ENCODE results near the gene SAP25.
"Not testable (repeated sequence)": the region's sequence is repeated elsewhere in the genome, so short reads cannot be mapped to it uniquely, and the experiment has no call there.

Gene SAP25

DNA sequence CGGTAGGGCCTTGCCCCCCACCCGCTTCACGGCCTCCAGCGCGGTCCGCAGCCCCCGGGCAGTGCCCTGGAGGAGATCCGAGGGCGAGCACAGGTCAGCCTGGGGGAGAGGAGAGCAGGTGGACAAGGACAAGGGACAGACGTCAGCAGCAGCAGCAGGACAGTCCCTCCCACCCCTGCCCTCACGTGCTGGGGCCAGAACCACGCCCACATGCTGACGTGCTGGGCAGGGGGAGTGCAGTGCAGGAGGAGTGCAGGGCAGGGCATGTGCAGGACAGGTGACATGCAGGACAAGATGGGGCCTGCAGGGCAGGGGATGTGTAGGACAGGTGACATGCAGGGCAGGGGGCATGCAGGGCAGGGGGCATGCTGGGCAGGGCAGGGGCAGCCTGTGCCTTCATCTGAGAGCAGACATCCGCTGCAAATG, 1.5 kb upstream of the SAP25 start:
- no peak for DNase-seq

DNA sequence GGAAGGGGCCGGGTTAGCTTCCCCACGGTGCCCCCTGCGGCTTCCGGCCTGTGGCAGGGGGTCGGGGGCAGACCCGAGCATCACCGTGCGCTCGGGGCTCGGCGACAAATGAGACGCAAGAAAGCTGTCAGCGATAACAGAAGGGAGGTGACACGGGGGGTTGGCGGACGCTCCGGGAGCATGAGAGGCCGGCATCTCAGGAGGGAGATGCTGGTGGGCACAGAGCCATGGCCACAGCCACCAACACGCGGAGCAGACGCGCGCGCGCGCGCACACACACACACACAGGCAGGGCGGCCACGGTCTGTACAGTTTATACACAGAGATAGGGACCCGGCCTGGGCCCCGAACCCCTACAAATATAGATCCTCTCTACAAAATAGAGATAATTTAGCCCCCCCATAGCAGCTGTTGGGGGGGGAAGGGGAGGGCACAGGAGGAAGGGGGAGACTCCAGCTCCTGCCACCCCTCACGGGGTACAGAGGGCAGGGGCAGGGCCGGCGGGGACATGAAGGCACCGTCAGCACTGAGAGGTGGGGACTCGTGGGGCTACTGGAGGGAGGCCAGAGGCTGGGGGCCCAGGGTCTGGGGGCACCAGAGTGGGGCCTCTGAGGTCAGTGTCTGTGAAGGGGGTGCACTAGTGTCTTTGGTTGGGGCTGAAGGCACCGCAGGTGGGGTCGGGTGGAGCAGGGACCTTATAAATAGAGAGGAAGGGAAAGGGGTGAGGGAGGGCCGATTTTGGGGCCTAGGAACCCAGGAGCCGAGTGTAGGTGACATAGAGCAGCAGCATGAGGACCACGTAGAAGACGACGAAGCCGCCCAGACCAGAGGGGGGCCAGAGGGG, 884 bp upstream of the SAP25 start:
- DNase-seq, result no peak

DNA sequence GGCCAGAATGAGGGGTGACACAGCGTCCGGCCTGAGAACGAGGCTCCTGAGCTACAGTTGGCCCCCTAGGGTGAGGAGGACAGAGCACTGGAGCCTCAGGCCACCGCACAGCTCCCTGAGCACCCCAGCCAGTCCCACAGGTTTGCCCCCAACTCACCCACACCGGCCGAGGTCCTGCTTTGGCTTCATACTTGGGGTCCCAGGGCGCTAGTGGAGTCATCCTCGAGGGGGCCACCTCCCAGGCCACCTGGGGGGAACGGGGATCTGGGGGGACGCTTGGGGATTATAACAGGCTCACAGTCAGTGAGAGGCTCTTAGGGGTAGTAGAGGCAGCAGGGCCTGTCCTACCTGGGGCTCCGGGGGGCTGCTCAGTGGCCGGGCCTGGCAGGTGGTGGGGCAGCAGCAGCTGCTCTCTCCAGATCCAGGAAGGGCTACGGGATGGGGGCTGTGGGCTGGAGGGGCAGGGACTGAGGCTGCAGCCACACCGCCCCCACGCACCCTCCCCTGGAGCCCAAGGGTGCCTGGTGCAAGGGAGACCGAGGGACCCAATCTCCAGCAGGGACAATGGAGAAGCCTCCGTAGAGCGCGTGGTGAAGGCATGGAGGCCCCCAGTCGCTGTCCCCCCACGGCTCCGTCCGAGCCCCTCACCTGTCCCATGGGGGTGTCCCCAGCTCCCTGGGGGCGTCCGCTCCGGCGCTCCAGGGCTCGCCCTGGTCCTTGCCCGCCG, 588 bp downstream of the SAP25 start:
- no peak for DNase-seq

DNA sequence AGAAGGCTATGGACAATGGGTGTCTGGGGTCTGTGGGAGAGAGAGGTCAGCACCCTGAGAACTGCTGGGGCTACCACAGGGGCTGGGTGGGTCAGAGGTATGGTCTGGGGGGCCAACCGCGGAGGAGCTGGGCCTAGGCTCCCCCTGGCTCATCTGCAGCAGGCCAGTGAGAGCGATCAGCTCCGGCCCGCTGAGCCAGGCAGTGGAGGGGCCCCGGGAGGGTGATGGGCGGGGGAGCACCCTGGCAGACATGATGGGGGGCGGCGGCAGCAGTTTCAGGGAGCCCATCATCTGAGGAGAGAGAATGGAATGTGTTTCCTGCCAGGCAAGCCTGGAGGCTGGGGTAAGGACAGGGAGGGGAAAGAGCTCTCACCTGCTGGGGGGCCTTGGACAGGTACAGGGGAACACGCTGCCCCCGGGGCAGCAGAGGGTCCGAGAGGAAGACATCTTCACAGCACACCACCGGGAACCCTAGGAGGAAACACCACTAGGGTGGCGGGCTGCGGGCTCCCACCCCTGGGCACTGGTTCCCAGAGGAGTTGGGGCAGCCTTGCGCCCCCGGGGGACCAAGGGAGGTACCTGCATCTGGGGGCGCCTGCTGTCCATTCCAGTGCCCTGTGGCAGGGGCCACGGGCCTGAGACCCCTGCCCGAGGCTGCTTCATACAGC, 1.3 kb downstream of the SAP25 start:
- DNase-seq, result no peak

DNA sequence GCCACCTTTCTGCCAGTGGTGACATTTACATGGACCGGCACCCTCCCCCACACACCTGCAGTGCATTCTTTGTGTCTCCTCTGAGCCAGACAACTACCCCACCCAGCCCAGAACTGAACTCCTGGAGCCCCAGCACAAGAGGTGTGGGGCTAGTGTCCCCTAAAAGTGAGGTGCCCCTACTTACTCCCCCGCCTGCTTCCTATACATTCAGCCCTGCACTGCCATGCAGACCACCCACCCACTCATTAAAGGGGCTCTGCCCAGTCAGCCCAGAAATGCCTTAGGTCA, 1.9 kb downstream of the SAP25 start:
- no peak for DNase-seq

DNA sequence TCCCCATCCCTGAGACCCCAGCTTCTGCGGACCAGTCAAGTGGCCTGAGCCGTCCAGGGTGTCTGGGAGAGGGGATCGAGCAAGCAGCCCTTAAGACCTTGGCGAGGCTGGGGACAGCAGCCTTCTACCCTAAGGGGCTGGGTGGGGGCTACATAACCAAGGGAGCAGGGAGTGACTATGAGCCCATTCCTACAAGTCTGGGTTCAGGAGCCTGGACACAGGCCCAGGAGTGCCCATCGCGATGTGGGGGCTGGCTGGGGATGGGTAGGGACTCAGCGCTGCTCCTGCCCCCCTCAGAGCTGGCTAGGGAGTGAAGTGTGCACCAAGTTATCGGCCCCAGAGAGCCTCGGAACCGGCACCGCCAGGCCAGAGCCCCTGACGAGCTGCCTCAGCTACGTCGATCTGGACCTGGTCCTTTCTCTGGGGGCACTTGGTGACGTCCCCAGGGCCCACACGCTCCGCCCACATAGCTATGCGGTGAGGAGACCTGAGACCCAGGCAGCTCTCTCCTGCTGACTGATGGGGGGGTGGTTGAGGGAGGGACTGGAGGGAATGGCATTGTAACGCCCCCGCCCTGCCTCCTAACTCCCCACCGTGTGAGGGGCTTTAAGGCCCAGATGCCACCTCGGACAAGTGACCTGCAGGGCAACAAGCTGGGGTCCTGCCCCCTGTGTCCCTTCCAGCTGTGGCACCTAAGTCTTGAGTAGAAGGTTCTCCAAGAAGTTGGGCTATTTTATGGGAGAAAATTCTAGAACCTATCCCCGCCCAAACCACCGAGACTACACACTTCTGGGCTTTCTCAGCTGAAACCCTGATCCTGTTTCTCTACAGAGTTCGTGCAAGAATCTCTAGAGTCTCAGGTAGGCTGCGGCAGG, 2.5 kb downstream of the SAP25 start:
- DNase-seq, result no peak

DNA sequence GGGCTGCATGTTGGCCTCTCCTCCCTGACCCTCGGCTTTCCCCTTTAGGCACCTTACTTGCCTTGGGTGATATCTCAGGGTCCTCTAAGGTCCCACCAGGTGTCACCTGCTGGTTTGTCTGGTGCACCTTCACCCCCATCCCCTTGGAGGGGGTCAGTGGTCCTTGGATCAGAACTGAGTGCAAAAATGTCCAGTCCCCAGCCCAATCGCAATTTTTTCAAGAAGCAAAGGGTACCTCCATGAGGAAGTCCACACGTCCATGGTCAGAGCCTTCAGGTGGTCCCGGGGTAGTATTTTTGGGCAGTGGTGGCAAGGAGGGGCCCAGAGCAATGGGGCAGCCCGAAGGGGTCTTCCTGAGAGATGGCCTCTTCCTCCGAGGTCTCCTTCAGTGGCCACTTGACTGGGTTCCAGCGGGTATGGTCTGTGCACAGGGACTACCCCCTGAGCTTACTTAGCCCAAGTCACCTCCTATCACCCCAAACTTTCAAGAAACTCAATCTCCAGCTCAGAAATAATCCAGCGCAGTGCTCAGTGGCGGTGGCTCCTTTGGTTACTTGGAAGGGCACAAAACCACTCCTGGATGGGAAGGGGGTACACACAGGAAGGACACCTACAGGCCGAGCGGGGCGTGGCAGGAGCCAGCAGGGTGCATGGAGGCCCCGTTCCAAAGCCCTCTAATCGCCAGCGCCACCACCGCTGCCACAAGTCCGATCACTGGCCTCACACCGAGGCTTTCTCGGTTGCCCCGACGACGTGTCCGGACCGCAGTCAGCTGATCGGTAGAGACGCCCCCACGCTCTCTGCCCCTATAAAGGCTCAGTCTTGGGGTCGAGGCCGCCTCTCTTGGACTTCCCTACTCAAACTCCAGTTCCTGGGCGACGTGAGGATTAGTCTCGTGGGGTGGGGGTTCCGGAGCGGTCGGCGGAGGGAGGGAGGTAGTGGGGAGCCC, 4.5 kb downstream of the SAP25 start:
- peak; percentile 29 for DNase-seq

DNA sequence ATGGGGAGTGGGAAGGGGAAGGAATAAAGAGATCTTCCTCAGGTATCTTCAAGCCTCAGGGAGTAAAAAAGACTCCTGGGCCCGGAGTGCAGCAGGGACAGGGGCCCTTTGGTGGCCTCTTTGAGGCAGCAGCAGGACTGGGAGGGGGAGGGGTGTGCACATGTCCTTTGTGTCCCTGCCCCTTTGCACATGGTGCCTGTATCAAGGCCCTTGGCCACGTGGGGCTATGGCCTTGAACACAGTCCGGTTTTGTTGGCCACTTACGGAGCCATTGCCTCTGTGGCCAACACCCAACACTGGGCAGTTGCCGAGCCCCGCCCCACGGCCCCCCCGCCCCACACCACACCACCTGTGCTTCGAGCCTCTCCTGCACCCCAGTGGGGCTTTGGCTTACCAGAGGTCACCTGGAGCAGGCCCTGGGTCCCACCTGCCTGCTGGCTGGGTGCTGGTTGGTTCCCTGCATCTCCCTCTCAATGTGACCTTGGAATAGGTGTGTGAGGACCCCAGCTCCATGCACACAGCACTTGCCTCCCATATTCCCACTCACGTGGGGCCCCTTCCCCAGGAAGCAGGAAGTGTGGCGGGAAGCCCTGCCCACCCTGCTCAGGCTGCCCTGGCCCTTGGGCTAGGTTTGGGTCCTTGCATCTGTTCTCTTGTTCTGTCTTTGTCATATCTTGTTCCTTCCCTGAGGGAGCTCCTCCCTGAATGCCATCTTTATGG, 5.4 kb downstream of the SAP25 start:
- DNase-seq, result no peak

DNA sequence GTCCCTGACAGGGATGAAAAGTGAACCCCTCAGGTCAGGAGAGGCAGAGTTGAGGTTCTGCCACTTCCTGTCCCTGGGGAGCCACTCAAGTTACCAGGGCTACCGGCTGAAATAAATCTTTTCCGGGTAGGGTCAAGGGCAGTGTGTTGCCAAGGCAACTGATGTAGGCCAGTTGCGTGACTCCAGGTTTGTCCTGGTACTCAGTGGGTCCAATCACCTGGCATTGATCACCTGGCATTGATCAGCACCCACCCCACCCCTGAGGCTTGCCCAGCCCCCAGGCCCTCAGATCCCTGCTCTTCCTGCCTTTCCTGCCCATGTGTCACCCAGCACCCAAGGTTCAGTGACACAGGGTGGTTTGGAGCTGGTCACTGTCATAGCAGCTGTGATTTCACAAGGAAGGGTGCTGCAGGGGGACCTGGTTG, 5.9 kb downstream of the SAP25 start:
- no peak for DNase-seq

DNA sequence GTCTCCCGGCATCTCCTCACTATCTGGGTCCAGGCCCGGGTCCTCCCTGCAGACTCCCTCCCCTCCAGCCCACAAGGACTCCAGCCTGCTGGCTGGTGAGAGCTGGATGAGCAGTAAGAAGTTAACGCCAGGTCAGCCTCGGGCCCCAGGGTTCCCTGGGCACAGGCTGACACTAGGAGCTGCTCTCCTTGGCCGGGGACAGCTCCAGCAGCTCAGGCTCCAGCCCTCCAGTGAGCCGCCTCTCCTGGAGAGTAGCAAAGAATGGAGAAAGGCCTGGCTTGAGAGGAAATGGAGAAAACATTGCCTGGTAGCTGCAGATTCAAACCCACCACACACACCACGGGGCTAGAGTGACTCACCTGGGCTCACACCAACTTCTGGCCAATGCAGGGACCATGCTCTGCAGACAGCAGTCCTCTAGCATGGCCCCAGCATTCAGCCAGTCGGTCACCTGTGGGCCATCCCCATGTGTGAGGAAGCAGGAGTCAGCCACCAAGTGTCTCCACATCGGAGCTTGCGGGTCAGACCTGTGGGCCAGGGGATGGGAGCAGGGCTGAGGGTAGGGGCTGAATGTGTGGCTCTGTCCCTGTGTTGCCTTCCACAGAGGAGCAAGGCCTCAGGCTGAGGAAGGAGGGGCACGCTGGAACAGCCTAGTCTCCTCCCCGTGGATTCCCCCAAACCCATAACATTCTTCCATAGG, 6.5 kb downstream of the SAP25 start:
- no peak for DNase-seq

DNA sequence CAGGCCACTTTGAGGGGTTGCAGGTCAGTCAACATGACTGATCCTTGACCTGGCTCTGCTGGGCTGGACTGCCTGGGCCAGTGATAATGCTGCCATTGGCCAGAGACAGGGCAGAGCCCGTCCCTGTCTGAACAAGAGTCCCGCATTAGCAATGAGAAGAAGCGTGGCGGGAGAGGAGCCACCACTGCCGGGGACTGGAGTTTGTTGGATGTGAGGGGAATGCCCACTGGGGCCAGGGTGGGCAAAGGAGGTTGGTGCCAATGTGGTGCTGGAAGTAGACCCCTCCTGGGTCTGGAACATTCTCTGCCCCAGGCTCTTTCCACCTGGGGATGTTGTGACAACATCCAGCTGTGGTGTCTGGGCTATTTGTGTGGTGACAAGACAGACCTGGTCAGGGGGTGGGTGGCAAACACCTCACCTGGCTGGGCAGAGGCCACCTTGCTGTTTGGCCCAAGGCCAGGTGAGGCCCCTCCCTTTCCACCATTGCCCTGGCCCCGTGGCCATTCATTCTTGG, 7.6 kb downstream of the SAP25 start:
- no peak for DNase-seq

DNA sequence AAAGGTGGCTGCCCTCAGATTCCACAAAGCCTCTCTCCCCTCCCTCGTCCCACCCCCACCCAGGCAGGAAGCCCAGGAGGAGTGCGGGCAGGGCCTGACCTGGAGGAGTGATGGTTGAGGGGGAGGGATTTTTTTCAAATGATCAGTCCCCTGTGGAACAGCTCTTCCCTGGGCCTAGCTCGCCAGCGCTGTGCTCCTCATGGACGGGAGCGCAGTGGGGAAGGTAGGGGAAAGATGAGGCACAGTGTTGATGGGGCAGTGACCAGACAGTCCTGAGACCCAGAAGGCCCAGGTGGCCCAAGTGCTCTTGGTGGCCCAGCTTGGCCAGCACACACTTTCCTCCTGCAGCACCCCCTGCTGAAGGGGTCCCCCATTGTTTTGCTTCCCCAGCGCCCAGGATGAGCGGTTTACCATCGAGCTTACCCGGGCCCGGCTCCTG, 8.5 kb downstream of the SAP25 start:
- DNase-seq, result no peak

DNA sequence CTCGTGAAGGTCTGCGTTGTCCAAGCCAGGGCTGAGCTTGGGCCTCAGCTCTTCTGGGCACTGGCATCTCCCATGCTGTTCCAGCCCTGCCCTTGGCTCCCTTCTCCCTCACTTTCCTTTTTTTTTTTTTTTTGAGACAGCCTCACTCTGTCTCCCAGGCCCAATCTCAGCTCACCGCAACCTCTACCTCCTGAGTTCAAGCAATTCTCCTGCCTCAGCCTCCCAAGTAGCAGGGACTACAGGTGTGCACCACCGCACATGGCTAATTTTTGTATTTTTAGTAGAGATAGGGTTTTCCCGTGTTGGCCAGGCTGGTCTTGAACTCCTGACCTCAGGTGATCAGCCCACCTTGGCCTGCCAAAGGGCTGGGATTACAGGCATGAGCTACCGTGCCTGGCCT, 9.3 kb downstream of the SAP25 start:
- not testable (repeated sequence) for DNase-seq

DNA sequence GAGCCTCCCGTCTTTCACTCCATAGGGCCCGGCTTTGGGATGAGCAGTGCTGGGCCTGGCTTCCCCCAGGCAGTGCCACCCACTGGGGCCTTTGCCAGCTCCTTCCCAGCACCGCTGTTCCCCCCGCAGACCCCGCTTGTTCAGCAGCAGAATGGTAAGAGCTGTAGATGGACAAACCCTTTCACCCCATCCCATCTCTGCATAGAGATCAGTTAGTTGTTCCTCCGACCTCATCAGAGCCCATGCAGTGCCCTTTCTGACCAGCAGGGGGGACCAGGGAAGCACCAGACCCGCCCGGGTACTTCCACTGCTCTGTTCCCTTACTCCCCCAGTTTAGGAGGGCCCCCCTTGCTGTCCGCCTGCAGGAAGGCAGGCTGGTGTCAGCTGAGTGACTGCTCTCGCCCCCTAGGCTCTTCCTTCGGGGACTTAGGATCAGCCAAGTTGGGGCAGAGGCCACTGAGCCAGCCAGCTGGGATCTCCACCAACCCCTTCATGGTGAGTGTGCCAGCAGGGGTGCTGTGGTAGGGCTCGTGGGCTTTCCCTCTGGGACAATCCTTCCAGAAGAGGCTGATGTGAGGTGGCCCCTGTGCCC, 9.8 kb downstream of the SAP25 start:
- peak; percentile 55 for DNase-seq

DNA sequence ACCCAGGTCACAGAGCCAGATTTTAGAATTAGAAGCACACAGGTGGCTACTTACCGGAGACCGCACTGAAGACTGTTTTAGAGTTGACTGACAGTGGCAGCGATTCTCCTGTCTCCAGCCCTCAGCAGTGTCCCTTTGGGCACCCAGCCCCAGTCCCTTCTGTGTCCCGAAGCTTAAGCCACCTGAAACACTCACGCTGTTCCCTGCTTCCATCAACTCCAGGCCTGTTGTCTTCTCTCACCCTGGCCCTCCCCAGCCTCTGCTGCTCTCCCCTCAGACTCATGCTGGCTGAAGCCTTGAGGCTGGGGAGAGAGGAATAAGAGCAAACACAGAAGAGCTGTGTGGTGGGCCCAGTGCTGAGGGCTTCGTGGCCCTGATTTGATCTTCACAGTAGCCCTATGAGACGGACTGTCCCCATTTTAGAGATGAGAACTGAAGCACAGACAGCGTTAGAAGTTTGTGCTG, 10.6 kb downstream of the SAP25 start:
- no peak for DNase-seq

DNA sequence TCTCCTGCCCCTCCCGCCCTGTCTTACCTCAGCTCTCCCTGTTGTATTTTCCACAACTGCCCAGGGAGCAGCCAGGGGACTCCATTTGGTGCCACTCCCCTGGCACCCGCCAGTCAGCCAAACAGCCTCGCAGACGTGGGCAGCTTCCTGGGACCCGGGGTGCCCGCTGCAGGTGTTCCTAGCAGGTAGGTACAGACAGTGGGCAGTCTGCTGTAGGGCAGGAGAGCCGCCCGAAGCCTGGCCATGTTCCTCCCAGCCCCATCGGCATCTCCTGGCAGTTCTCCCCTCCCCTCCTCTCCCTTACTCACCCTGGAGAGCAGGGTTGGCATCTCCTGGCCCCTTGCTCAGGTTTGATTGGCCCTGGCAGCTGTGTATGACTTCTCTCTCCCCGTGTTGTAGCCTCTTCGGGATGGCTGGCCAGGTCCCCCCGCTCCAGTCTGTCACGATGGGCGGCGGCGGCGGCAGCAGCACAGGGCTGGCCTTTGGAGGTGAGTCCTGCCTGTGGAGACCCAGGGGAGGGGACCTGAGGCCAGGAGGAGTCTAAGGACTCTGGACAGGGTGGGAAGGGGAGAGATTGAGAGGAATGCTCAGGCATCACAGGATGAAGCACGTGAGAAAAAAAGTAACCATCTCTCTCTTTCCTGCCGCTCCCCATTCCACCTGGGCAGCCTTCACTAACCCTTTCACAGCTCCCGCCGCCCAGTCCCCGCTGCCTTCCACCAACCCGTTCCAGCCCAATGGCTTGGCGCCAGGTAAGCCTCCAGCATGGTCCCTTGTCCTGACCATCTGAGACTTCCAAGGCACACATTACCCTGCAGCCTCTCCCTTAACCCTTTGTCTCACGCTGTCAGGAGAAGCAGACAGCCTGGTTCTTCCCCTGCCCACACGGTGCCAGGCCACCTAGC, 11.3 kb downstream of the SAP25 start:
- no peak for DNase-seq

DNA sequence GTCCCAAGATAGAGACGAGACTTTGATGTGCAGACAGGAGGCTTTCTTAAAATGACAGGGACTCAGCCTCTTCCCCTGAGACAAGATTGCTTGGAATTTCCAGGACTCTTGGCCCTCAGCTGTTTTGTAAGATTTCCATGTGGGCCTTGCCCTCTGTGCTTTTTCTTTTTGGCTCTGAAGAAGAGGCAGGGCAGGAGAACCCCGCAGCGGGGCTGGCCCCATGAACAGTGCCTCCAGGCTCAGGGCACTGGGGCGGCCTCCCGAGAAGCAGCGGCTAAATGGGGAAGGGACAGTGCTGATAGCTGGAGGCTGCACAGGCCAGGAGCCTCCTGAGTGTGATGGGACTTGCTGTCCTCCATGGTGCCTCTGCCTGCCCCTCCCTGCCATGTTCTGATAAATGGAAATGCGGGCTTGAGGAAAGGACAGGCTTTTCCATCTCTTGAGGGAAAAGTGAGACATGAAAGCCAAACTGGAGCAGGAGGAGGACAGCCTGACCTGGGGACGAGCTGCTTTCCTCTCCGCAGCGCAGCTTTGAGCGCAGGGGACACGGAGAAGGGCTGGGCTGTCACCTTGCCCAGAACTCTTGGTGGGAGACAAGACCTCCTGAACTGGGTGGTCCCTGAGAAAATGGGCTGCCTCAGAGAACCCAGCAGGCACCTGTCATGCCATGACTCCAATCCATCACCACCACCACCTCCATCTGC, 12.1 kb downstream of the SAP25 start:
- DNase-seq, result no peak

DNA sequence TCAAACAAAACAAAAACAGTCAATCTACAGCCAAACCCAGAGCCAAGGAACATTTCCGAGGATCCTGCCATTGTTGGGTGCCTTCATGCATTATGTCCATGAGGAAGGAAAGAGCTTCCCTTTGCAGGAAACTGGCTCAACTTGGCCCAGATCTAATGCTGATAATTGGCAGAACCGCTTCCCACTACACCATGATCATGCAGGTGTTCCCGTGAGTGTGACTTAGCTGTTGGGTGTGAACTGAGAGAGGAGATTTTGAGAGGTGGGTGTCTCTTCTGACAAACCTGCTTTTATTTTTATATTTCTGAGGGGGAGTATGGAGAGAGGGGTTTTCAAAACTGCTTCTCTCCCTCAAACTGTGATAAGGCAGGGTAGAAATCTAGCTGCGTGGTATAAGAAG, 14.6 kb downstream of the SAP25 start:
- no peak for DNase-seq
